GM19099 (cell line): ENCODE results near the gene MUC4.

Source experiments
- POLR2A ChIP-seq: IDR thresholded peaks from 3 replicates; pipeline ENCODE4 v1.6.1; 2011; ENCODE audit warnings: low read depth; ENCODE audit not compliant: insufficient read length; ENCODE audit errors: extremely low read depth

MUC4 gene

GRCh38 chr3:195811756-195812155, at the start of gene MUC4:
MUC4 (minus strand) TSS chr3:195811929; CDS start chr3:195811817, 112 bp downstream.
- no peak for TF ChIP-seq POLR2A

GRCh38 chr3:195860456-195860855, 48.7 kb upstream of the MUC4 start:
- no peak for TF ChIP-seq POLR2A

DNA sequence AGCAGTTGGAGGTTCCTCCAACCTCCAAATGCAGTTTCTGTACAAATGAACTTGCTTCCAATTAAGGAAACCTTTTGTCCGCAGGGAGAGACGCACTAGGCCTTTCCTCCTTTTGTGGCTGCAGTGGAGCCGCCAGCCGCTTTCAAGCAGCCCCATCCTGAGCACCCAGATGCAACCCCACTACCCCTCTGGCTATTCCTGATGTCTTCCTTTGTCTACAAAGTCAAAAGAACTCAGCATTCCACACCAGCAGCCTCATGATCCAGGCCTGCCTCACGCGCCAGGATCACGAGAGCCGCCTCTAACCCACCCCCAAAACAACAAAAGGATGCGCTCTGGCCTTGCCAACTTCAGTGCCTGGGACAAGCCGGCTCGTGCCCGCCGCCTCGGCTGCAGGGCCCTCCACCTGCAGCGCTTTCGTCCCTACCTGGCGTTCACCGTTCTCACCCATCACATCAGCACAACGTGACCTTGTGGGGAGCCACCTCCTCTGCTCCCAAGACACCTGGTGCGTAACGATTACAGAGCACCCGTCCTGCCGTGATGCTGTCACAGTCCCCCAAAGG, 48.2 kb upstream of the MUC4 start:
- TF ChIP-seq POLR2A = no peak

DNA sequence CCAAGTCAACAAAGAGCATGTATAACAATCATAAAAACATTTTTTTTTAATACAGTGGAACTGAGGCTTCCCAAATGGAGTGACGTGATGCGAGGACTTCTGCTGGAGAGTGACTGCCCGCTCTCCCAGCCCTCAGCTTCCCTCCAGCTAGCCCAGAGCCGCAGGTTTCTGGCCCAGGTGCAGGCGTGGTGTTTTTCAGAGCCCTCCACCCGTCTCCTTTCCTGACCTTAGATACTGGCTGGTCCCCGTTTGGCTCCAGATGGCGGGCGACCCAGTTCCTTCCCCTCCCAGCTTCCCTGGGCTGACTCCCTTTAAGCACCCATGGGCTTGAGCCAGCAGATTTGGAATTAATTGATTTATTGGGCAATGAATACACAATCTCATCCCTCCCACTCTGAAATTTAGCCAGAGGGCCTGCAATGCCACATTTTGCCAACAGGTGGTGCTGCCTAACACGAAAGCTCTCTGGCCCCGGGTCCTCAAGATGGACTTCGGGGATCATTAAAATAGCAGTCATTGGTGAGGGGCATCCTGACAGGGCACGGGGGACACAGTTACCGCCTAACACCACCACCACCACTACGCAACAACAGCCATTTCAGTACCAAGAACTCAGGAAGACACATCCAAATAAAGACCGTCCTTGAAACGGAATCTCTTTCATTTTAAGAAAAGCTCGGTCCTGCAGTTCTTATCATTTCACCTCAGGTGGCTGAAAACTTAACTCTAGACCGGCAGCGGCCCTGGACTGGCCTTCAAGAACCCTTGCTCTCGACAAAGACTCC, 47.5 kb upstream of the MUC4 start:
- no peak for TF ChIP-seq POLR2A

- no peak for TF ChIP-seq POLR2A
These were observed 44.8 kb upstream of the MUC4 start for GRCh38 chr3:195856410-195857084.

- TF ChIP-seq POLR2A = no peak
These were observed 44.0 kb upstream of the MUC4 start for GRCh38 chr3:195855471-195856409.

DNA sequence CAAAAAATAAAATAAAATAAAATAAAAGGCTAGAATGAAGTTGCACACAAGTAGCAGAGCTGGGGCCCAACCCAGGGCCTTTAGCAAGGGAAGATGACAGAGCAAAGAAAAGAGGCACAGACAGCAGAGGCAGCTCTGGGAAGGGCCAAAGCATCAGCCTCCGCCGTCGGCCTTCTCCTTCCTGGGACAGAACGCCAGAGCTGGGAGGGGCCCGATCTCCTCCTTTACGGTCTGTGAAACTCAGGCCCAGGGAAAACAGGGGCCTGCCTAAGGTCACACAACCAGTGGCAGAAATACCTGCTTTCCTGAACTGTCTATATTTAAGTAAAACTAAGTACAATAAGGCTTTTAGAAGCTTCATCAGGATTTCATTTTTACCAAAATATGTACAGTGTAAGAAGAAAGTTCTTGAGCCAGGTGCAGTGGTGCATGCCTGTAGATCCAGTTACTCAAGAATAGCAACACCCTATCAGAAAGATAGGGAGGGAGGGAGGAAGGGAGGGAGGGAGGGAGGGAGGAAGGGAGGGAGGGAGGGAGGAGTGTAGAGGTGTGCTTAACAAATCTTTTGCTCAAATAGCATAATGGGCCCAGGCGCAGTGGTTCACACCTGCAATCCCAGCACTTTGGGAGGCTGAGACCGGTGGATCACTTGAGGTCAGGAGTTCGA, 43.0 kb upstream of the MUC4 start:
- TF ChIP-seq POLR2A = no peak

DNA sequence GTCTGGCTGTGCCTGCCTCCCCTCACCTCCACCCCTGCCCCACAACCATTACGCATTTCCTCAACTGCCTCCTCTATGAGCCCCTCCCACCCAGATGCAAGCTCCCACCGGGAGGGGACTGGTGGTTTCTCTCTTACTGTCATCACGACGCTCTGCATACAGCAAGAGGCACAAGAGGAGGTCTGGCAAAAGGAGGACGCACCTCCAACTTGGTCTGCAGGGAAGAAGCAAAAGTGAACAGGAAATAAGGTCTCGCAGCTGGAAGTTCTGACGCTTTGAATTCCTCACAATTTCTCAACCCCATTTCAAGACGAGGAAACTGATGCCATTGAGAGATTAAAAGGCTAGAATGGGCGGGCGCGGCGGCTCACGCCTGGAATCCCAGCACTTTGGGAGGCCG, 42.3 kb upstream of the MUC4 start:
- no peak for TF ChIP-seq POLR2A

- no peak for TF ChIP-seq POLR2A
These were observed 41.3 kb upstream of the MUC4 start for GRCh38 chr3:195853036-195853435.

GRCh38 chr3:195850857-195851543, 39.3 kb upstream of the MUC4 start:
- no peak for TF ChIP-seq POLR2A

DNA sequence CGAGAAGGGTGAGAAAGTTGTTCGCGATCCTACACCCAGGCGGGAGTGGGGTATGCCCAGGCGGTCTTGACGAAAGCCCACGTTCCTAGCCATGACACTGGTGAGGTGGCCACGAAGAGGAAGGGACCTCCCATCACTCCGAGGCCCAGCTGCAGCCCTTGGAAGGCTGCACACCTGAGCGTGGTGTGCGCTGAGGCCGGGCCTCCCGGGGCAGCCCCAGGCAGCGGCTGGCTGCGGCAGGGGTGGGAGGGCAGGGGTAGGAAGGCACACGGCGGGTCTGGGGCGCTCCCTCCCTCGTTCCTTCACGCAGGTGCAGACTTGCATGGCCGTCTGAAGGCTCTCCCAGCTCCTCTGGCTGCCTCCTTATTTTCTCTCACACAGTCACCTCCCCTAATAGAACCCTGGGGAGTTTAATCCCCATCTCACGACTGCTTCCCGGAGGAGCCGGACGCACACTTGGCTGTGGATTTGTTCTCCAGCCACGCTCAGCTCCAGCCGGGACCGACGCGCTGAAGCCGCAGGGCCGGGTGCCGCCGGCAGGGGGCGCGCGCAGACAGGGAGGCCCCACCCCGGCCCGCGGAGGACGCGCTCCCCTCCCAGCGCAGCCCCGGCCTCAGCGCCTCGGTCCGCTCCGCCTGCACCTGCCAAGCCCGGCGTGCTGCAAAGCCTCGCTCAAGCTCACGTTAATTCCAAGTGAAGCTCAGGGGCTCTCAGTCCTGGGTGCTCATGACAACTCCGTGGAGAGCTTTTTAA, 37.8 kb upstream of the MUC4 start:
- no peak for TF ChIP-seq POLR2A

DNA sequence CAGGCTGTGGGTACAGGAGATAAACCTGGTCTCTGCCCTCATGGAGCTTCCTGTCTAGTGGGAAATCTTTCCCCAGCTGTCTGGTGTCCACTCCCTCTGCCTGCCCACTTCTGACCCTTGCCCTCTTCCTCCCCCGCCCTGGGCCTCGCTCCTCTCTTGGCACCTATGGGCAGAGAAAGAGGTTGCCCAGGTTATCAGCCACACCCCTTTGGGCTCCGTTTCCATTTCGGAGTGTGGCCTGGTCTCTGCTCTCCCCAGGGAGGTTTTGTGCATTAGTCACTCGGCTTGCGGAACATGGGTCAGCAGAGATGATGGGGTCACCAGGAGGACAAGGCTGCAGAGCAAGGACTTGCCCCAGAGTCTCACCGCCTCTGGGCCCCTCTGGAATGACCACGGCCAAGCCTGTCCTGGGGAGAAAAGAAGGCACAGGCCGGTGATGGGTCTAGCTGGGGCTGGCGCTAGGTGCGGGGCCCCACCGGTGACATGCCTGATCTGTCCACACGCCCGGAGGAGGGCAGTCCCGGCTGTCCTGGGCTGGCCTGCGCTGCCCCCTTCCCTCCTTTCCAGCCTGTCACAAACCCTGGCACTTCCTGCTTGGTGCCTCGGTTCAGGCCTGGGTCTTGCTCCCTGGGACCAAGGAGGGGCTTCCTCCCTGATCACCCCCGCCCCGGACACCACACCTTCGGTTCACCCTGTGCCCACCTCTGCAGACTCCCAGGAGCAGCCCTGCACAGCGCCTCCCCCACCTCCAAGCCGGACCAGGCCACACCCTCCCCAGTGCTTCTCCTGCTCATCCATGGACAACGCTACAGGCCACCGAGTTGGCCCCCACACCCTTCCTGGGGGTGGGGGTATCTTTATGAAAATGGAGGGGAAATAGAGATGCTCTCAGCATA, 35.6 kb upstream of the MUC4 start:
- TF ChIP-seq POLR2A = no peak
